ENCODE results near the gene SRRM2. TPM values are rescaled to one million over a fixed set of nuclear protein-coding genes. Genes with fewer than 3 reads are reported as not detected.

SRRM2 gene
- total RNA-seq, 1 experiment from 2014 or later: 617 TPM

- H3K36me3 ChIP-seq (ENCODE audit: control insufficient read depth, insufficient read depth, low read length): no peaks in the 10 kb centered on the region; the same call in 1 of the 2 replicates
- ChIA-PET CTCF (no interaction called here), POLR2A (no interaction called here)
- in situ Hi-C loops (cut with HindIII; ENCODE audit: low pct_unique_long_range_greater_than_20kb, low sequenced_read_pairs) (no loop called here), intact Hi-C loops (cut with micrococcal nuclease; ENCODE audit: unreplicated experiment) (no loop called here)
- ATAC-seq: no peak
- TF ChIP-seq CTCF (IDR thresholded peaks at IDR 0.05): no peak
- TF ChIP-seq TCF7L2 (IDR thresholded peaks at IDR 0.05; ENCODE audit: low read depth, low read length): no peak
- no peak for TF ChIP-seq SIN3A (IDR thresholded peaks at IDR 0.05; ENCODE audit: borderline replicate concordance, insufficient read depth, low read depth, low read length)
- TF ChIP-seq REST (IDR thresholded peaks at IDR 0.05; ENCODE audit: insufficient read depth in 1 of 2, low read depth in 2 of 2, low read length in 1 of 2): no peak
- TF ChIP-seq POLR2AphosphoS5 (IDR thresholded peaks at IDR 0.05; ENCODE audit: low read depth, low read length): no peak
- no peak overlapping the region for H3K27ac ChIP-seq (ENCODE audit: low read length)
- H3K27me3 ChIP-seq (ENCODE audit: control insufficient read depth, insufficient read depth, low read length): no peaks in the 10 kb centered on the region
- BruUV-seq (replicated peaks): no TSS peak
- no peak for DNase-seq (ENCODE audit: low read depth, low spot score)
- H3K9me3 ChIP-seq (ENCODE audit: control insufficient read depth, insufficient read depth, low read depth, low read length): no peaks in the 10 kb centered on the region
- no peaks in the 10 kb centered on the region for H3K4me1 ChIP-seq (ENCODE audit: control insufficient read depth, insufficient read depth, low read length)
- H3K4me3 ChIP-seq (ENCODE audit: low read depth in 2 of 2, low read length in 2 of 2): no peak overlapping the region
Observed at GRCh38 chr16:2704166-2704982, 48.1 kb upstream of the SRRM2 start.

- BruUV-seq (replicated peaks): no TSS peak
- H3K27ac ChIP-seq (ENCODE audit: low read length): no peak overlapping the region
- H3K36me3 ChIP-seq (ENCODE audit: control insufficient read depth, insufficient read depth, low read length): no peaks in the 10 kb centered on the region
- in situ Hi-C loops (cut with HindIII; ENCODE audit: low pct_unique_long_range_greater_than_20kb, low sequenced_read_pairs): no loop called here
- ATAC-seq (no peak), DNase-seq (ENCODE audit: low read depth, low spot score) (no peak)
- ChIA-PET CTCF (no interaction called here), POLR2A (no interaction called here)
- no peak for TF ChIP-seq REST (IDR thresholded peaks at IDR 0.05; ENCODE audit: insufficient read depth in 1 of 2, low read depth in 2 of 2, low read length in 1 of 2)
- no peak for TF ChIP-seq CTCF (IDR thresholded peaks at IDR 0.05)
- no peak for TF ChIP-seq SIN3A (IDR thresholded peaks at IDR 0.05; ENCODE audit: borderline replicate concordance, insufficient read depth, low read depth, low read length)
- TF ChIP-seq TCF7L2 (IDR thresholded peaks at IDR 0.05; ENCODE audit: low read depth, low read length): no peak
- no peak for TF ChIP-seq POLR2AphosphoS5 (IDR thresholded peaks at IDR 0.05; ENCODE audit: low read depth, low read length)
- intact Hi-C loops (cut with micrococcal nuclease; ENCODE audit: unreplicated experiment): no loop called here
- no peaks in the 10 kb centered on the region for H3K9me3 ChIP-seq (ENCODE audit: control insufficient read depth, insufficient read depth, low read depth, low read length)
- H3K27me3 ChIP-seq (ENCODE audit: control insufficient read depth, insufficient read depth, low read length): no peaks in the 10 kb centered on the region
- no peak overlapping the region for H3K4me3 ChIP-seq (ENCODE audit: low read depth in 2 of 2, low read length in 2 of 2)
- H3K4me1 ChIP-seq (ENCODE audit: control insufficient read depth, insufficient read depth, low read length): no peaks in the 10 kb centered on the region
Observed at GRCh38 chr16:2704983-2705275, 47.5 kb upstream of the SRRM2 start.

Data from Panc1 (cell line).